ENCODE results near the gene FER1L5. TPM values are rescaled to one million over a fixed set of nuclear protein-coding genes. Genes with fewer than 3 reads are reported as not detected.

The FER1L5 gene
- total RNA-seq, 4 donors from 2014 or later = under 0.01 TPM; not detected in 3

DNA sequence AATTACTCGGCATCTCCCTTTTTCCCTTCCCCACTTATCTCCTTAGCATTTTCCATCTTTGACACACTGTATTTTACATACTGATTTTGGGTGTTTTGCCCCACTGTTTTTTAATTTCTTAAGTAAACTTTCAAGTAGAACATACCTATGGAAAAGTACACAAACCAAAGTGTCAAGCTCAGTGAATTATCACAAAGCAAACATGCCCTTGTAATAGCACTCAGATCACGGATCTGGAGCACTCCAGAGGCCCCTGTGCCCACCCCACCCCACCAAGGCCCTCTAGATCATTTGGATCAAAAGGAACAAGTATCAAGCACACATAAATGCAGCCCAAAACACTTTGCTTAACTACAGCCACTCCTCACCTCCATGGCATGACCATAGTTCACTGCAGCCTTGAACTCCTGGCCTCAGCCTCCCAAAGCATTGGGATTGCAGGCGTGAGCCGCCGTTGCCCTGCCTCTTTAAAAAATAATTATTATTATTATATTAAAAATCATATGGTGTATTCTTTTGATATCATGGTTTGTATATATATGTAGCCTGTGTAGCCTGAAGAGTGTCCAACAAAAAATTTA lies 38.1 kb downstream of the FER1L5 start:
- Histone ChIP-seq H3K27me3 (peaks cover 0 to 7% (median 0%) of the 10 kb centered on the region in 4 donors), H3K4me1 (peaks cover 2 to 6% (median 6%) of the 10 kb centered on the region in 4 donors), H3K9me3 (no peaks in the 10 kb centered on the region), H3K36me3 (no peaks in the 10 kb centered on the region), H3K4me3 (no peak overlapping the region), H3K27ac (replicated peaks in 1 of 4) (no peak overlapping the region)
- no peak for DNase-seq (ENCODE audit: extremely low spot score)
- intact Hi-C loops (cut with DNase I) = no loop called here
- WGBS = 85% methylated on average over 5 of the region's 5 CpGs
- TF ChIP-seq POLR2A (IDR thresholded peaks at IDR 0.05; ENCODE audit: low read depth) (no peak), EP300 (IDR thresholded peaks at IDR 0.05) (no peak), POLR2AphosphoS5 (IDR thresholded peaks at IDR 0.05) (no peak)
- TF ChIP-seq, protein P1, sequence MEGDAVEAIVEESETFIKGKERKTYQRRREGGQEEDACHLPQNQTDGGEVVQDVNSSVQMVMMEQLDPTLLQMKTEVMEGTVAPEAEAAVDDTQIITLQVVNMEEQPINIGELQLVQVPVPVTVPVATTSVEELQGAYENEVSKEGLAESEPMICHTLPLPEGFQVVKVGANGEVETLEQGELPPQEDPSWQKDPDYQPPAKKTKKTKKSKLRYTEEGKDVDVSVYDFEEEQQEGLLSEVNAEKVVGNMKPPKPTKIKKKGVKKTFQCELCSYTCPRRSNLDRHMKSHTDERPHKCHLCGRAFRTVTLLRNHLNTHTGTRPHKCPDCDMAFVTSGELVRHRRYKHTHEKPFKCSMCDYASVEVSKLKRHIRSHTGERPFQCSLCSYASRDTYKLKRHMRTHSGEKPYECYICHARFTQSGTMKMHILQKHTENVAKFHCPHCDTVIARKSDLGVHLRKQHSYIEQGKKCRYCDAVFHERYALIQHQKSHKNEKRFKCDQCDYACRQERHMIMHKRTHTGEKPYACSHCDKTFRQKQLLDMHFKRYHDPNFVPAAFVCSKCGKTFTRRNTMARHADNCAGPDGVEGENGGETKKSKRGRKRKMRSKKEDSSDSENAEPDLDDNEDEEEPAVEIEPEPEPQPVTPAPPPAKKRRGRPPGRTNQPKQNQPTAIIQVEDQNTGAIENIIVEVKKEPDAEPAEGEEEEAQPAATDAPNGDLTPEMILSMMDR (IDR thresholded peaks at IDR 0.05) = no peak

DNA sequence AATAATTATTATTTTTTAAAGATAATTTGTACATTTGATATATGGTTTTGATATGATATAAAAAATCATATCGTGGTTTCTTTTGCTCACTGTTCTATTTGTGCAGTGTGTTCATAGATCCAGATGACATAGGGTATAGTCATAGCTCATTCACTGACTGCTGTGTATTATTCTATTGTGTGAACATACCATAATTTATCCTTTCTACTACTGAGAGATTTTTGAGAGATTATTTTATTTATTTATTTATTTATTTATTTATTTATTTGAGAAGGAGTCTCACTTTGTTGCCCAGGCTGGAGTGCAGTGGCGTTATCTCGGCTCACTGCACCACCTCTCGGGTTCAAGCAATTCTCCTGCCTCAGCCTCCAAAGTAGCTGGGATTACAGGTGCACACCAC lies 39.0 kb downstream of the FER1L5 start:
- H3K36me3 ChIP-seq = no peaks in the 10 kb centered on the region
- TF ChIP-seq, protein P1 (IDR thresholded peaks at IDR 0.05) = no peak
- TF ChIP-seq EP300 (IDR thresholded peaks at IDR 0.05) = no peak
- no peak for TF ChIP-seq POLR2A (IDR thresholded peaks at IDR 0.05; ENCODE audit: low read depth)
- TF ChIP-seq POLR2AphosphoS5 (IDR thresholded peaks at IDR 0.05) = no peak
- no peaks in the 10 kb centered on the region for H3K9me3 ChIP-seq
- H3K4me1 ChIP-seq = peaks cover 6 to 12% (median 9%) of the 10 kb centered on the region in 4 donors
- no peak overlapping the region for H3K27ac ChIP-seq (replicated peaks in 1 of 4)
- 92% methylated on average over 4 of the region's 4 CpGs for WGBS
- DNase-seq (ENCODE audit: extremely low spot score) = no peak
- H3K27me3 ChIP-seq = peaks cover 0 to 14% (median 0%) of the 10 kb centered on the region in 4 donors
- intact Hi-C loops (cut with DNase I) = no loop called here
- no peak overlapping the region for H3K4me3 ChIP-seq

DNA sequence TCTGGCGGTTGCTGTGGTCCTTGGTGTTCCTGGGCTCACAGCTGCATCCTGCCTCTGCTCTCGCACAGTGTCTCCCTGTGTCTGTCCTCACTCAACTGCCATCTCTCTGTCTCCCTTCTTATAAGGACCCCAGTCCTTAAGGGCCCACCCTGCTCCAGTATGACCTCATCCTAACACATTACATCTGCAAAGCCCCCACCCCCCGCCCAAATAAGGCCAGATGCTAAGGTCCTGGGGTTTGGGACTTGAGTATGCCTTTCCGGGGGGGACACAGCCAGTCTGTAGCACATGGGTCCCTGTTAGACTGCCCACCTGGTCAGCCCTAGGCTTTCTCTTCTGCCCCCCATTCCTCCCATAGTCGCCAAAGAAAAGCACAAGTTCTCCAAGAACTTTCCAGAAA lies 40.7 kb downstream of the FER1L5 start:
- no peak for TF ChIP-seq EP300 (IDR thresholded peaks at IDR 0.05)
- no peak for TF ChIP-seq POLR2AphosphoS5 (IDR thresholded peaks at IDR 0.05)
- TF ChIP-seq, protein P1 (IDR thresholded peaks at IDR 0.05) = no peak
- no peak for TF ChIP-seq POLR2A (IDR thresholded peaks at IDR 0.05; ENCODE audit: low read depth)
- peaks cover 6 to 12% (median 9%) of the 10 kb centered on the region in 4 donors for H3K4me1 ChIP-seq
- H3K4me3 ChIP-seq = no peak overlapping the region
- DNase-seq (ENCODE audit: extremely low spot score) = no peak
- 100% methylated on average over 3 of the region's 5 CpGs for WGBS
- intact Hi-C loops (cut with DNase I) = no loop called here
- H3K36me3 ChIP-seq = no peaks in the 10 kb centered on the region
- H3K27ac ChIP-seq (replicated peaks in 1 of 4) = no peak overlapping the region
- H3K27me3 ChIP-seq = peaks cover 0 to 25% (median 0%) of the 10 kb centered on the region in 4 donors
- no peaks in the 10 kb centered on the region for H3K9me3 ChIP-seq

DNA sequence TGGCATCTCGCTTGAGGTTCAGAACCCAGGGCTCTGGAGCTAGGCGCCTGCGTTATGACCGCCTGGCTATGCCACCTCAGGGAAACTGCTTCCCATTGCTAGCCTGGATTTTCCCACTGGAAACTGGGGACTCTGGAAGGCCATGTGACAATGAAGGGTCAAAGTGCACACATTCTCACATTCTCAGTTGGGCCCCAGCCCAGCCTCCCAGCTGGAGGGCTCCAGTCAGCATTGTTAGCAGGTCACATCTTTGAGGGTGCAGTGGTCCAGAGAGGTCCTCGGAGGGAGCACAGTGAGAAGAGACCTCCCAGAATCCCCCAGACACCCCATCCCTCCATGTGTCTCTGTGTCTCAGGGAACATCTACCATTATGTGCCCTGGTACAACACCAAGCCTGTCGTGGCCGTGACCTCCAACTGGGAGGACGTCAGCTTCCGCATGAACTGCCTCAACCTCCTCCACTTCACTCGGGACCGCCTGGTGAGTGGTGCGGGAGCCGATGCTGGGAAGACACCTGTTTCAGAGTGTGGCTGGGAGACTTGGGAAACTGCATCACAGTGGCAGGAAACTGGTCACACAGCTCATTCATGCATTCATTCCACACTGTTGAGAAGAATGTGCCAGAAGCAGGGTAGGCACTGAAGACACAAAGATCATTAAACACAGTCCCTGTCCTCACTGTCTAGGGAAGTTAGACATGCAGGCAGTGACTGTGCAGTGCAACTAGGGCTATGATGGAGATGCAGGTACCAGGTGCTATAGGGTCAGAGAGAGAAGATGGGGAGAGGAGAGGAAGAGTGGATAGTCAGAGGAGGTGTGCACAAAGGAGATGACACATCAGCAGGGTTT lies 41.6 kb downstream of the FER1L5 start:
- Histone ChIP-seq H3K27me3 (peaks cover 0 to 25% (median 0%) of the 10 kb centered on the region in 4 donors), H3K9me3 (no peaks in the 10 kb centered on the region), H3K4me1 (peaks cover 6 to 12% (median 9%) of the 10 kb centered on the region in 4 donors), H3K4me3 (no peak overlapping the region), H3K27ac (replicated peaks in 1 of 4) (no peak overlapping the region), H3K36me3 (no peaks in the 10 kb centered on the region)
- TF ChIP-seq EP300 (IDR thresholded peaks at IDR 0.05) (no peak), POLR2AphosphoS5 (IDR thresholded peaks at IDR 0.05) (no peak), POLR2A (IDR thresholded peaks at IDR 0.05; ENCODE audit: low read depth) (no peak)
- TF ChIP-seq, protein P1 (IDR thresholded peaks at IDR 0.05) = no peak
- no peak for DNase-seq (ENCODE audit: extremely low spot score)
- WGBS = 98% methylated on average over 10 of the region's 13 CpGs
- intact Hi-C loops (cut with DNase I) = no loop called here

All from esophagus muscularis mucosa (tissue), 4 donors.